GM19455 (cell line): ENCODE data around the gene PRKD2.
"Not testable (repeated sequence)": the region's sequence is repeated elsewhere in the genome, so short reads cannot be mapped to it uniquely, and the experiment has no call there.

Experiments
- ATAC-seq: cut with Tn5 transposase; IDR thresholded peaks from one replicate; pipeline ENCODE4 v1.9.1; 2021; ENCODE audit not compliant: unreplicated experiment

The PRKD2 gene

GRCh38 chr19:46717034-46717715, at the start of gene PRKD2:
Gene PRKD2 (minus strand): TSS chr19:46717114. CDS start chr19:46716370, 744 bp downstream.
- ATAC-seq = peak; percentile 56

GRCh38 chr19:46764817-46765291, 47.9 kb upstream of the PRKD2 start:
- no peak for ATAC-seq

- no peak for ATAC-seq
Observed at GRCh38 chr19:46762245-46762890, 45.5 kb upstream of the PRKD2 start.

- ATAC-seq = no peak
Observed at GRCh38 chr19:46761418-46761831, 44.5 kb upstream of the PRKD2 start.

- not testable (repeated sequence) for ATAC-seq
Observed at GRCh38 chr19:46760897-46761296, 44.0 kb upstream of the PRKD2 start.

GRCh38 chr19:46760363-46760762, 43.4 kb upstream of the PRKD2 start:
- no peak for ATAC-seq

- no peak for ATAC-seq
Observed at GRCh38 chr19:46759817-46760333, 43.0 kb upstream of the PRKD2 start.

GRCh38 chr19:46759206-46759605, 42.3 kb upstream of the PRKD2 start:
- ATAC-seq = no peak

GRCh38 chr19:46756544-46756888, 39.6 kb upstream of the PRKD2 start:
- no peak for ATAC-seq

- ATAC-seq = no peak
Observed at GRCh38 chr19:46755853-46756543, 39.1 kb upstream of the PRKD2 start.

- no peak for ATAC-seq
Observed at GRCh38 chr19:46755077-46755852, 38.4 kb upstream of the PRKD2 start.

GRCh38 chr19:46753420-46754155, 36.7 kb upstream of the PRKD2 start:
- ATAC-seq = no peak

GRCh38 chr19:46748325-46749109, 31.6 kb upstream of the PRKD2 start:
- ATAC-seq = no peak

GRCh38 chr19:46746281-46747057, 29.6 kb upstream of the PRKD2 start, which contains the start of gene STRN4:
Gene STRN4 (minus strand): TSS chr19:46746450. CDS start chr19:46746430, 20 bp downstream.
- peak; percentile 45 for ATAC-seq

GRCh38 chr19:46745521-46746280, 28.8 kb upstream of the PRKD2 start, which contains the start of gene FKRP:
Gene FKRP (plus strand): TSS chr19:46746057. CDS start chr19:46755451, 9,394 bp downstream.
- ATAC-seq = peak; percentile 51

GRCh38 chr19:46745030-46745429, 28.1 kb upstream of the PRKD2 start:
- no peak for ATAC-seq

- ATAC-seq = no peak
Observed at GRCh38 chr19:46744005-46744691, 27.2 kb upstream of the PRKD2 start.
